Effector memory CD4-positive, alpha-beta T cell (primary cell): ENCODE measurements around the gene MB21D2.

Source experiments
- DNase-seq, 3 donors: peaks; one replicate each; pipeline ENCODE4 v3.0.0-alpha.2; 2020
- H3K27ac ChIP-seq: 2 replicates; pipeline ENCODE4 v1.7.0; 2013; ENCODE audit warnings: mild to moderate bottlenecking, low read length, moderate library complexity; ENCODE audit not compliant: insufficient read depth, poor library complexity, severe bottlenecking
- H3K27me3 ChIP-seq: replicated peaks from 2 replicates; pipeline ENCODE4 v1.7.0; 2013; ENCODE audit warnings: mild to moderate bottlenecking, low read length; ENCODE audit not compliant: insufficient read depth, control insufficient read depth, poor library complexity, severe bottlenecking
- H3K36me3 ChIP-seq: 2 replicates; pipeline ENCODE4 v1.7.0; 2013; ENCODE audit warnings: mild to moderate bottlenecking, low read length, moderate library complexity; ENCODE audit not compliant: control insufficient read depth, insufficient read depth
- H3K4me1 ChIP-seq: 2 replicates; pipeline ENCODE4 v1.7.0; 2013; ENCODE audit warnings: low read length, mild to moderate bottlenecking; ENCODE audit not compliant: control insufficient read depth, insufficient read depth, poor library complexity, severe bottlenecking
- H3K4me3 ChIP-seq: 2 replicates; pipeline ENCODE4 v1.7.0; 2013; ENCODE audit warnings: low read length, low read depth, mild to moderate bottlenecking; ENCODE audit not compliant: insufficient read depth, poor library complexity, severe bottlenecking
- H3K9me3 ChIP-seq: 2 replicates; pipeline ENCODE4 v1.7.0; 2013; ENCODE audit warnings: mild to moderate bottlenecking, low read length, moderate library complexity; ENCODE audit not compliant: control insufficient read depth

MB21D2 gene

DNA sequence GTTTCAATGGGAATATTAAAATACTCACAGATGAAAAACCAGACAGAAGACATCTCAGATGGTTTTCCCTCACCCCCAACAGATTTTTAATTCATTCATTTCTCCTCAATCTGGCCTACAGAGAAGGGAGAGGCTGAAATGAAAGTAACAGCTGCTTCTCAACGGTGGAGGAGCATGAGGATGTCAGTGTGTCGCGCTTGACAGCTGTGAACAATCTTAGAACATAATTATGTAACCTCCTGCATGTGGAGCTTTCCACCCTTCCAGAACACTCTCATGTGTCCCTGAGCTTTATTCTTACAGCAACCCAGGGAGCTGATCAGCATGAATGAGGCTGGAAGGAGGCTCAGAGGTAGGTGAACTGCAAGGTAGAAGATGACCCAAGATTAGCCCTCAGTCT is 52.7 kb downstream of the MB21D2 start:
- Histone ChIP-seq H3K36me3 (no peaks in the 10 kb centered on the region), H3K9me3 (no peaks in the 10 kb centered on the region), H3K4me1 (peaks cover 3% of the 10 kb centered on the region), H3K4me3 (no peak overlapping the region), H3K27me3 (no peaks in the 10 kb centered on the region), H3K27ac (no peak overlapping the region)
- DNase-seq = no peak

GRCh38 chr3:192863091-192863420 is 54.6 kb downstream of the MB21D2 start:
- no peak for DNase-seq
- no peaks in the 10 kb centered on the region for H3K9me3 ChIP-seq

DNA sequence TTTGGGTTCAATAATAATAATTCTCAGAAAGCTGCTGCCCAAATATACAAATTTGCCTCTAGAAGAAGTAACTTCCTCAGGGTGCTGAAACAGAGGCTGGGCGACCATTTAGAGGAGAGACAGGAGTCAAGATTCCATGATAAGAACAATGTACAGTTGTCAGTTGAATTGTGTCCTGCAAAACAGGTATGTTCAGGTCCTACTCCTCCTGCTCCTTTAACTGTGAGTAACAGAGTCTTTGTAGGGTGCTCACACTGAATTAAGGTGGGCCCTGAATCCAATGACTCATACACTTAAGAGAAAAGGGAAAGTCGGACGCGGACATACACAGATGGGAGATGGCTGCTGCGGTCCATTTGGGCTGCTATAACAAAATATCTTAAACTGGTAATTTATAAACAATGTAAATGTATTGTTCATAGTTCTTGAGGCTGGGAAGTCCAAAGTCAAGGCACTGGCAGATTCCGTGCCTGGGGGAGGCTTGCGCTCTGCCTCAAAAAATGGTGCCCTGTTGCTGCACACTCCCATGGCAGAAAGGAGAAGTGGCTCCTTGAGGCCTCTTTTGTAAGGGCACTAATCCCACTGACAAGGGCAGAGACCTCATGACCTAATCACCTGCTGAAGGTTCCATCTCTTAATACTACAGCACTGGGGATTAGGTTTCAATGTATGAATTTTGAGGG is 55.1 kb downstream of the MB21D2 start:
- H3K4me1 ChIP-seq = peaks cover 3% of the 10 kb centered on the region
- peak overlapping the region; percentile 11 for H3K27ac ChIP-seq
- no peak for DNase-seq
- H3K4me3 ChIP-seq = no peak overlapping the region
- H3K9me3 ChIP-seq = no peaks in the 10 kb centered on the region
- H3K27me3 ChIP-seq = no peaks in the 10 kb centered on the region
- H3K36me3 ChIP-seq = no peaks in the 10 kb centered on the region

More at GRCh38 chr3:192863091-192863420, 54.6 kb downstream of the MB21D2 start:
- Histone ChIP-seq H3K27ac (no peak overlapping the region), H3K36me3 (no peaks in the 10 kb centered on the region), H3K4me3 (no peak overlapping the region), H3K27me3 (no peaks in the 10 kb centered on the region), H3K4me1 (peaks cover 3% of the 10 kb centered on the region)

DNA sequence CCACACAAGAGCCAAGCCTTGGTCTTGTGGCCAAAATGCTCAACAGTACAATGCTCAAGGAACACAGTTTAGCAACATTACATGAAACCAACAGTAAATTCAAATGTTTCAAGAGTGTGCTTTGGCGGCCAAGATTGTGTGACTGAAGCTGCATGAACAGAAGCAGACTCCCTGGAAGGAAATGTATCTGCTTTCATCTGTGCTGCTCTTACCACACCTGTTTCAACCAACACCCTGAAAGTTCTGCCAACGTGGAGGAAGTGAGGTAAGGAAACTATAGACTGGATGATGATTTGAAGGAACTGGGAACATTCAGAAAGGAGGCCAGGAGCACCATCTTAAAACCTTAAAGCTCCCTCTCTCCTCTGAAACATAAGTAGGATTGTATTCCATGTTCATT is 55.7 kb downstream of the MB21D2 start:
- Histone ChIP-seq H3K4me1 (peaks cover 3% of the 10 kb centered on the region), H3K36me3 (no peaks in the 10 kb centered on the region), H3K27ac (peak overlapping the region; percentile 11), H3K4me3 (no peak overlapping the region), H3K27me3 (no peaks in the 10 kb centered on the region), H3K9me3 (no peaks in the 10 kb centered on the region)
- no peak for DNase-seq

DNA sequence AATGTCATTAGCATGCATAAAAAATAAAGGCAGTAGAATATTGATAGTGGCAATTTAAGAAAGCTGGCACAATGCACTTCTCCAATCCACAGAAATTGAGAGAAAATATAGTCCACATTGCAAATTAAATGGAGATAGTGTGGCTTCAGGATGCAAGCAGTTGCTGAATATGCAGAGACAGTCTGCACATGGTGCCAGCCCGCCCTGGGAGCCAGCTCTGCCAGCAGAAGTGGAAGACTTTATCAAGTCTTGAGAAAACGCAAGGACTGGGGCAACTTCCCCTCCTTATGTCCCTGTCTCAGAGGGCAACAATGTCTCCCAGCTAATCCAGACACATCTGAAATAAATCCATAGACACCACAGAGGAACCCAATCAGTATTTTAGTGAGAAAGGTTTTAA is 57.2 kb downstream of the MB21D2 start:
- no peaks in the 10 kb centered on the region for H3K9me3 ChIP-seq

DNA sequence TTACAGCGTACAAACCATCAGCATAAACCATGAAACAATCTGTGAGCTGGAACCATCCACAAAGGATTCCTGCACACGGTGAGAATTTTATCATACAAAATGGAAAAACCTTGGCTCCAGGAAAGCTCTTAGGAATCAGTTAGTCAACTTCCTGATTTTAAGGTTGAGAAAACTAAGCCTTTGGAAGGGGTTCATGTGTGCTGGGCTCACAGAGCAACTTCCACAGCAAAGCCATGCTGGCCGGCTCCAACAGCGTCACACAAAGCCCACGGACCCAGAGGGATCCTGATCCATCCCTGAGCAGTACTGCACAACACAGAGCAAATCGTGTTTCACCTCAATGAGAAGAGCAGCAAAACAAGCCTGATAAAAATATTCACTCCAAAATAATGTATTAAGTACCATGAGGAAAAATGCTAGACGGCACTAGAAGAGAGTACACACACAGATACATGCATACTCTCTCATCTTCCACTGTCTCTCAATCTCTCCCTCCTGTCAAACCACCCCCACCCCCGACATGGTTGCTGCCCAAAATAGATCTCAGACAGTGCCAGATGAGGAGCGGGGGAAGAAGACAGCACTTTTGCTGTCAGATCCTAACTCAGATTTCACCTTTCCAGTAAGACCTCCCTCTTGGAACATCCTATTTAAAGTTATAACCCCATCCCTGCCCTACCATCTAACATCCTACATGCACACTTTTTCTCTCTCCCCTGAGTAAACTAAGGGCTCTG is 58.6 kb downstream of the MB21D2 start:
- Histone ChIP-seq H3K9me3 (no peaks in the 10 kb centered on the region), H3K27ac (no peak overlapping the region), H3K4me3 (no peak overlapping the region), H3K36me3 (no peaks in the 10 kb centered on the region), H3K4me1 (peaks cover 3% of the 10 kb centered on the region), H3K27me3 (no peaks in the 10 kb centered on the region)
- DNase-seq = no peak

More for the DNA sequence above, 57.2 kb downstream of the MB21D2 start:
- DNase-seq = no peak
- Histone ChIP-seq H3K4me3 (no peak overlapping the region), H3K27ac (no peak overlapping the region), H3K36me3 (no peaks in the 10 kb centered on the region), H3K4me1 (peaks cover 3% of the 10 kb centered on the region), H3K27me3 (no peaks in the 10 kb centered on the region)

DNA sequence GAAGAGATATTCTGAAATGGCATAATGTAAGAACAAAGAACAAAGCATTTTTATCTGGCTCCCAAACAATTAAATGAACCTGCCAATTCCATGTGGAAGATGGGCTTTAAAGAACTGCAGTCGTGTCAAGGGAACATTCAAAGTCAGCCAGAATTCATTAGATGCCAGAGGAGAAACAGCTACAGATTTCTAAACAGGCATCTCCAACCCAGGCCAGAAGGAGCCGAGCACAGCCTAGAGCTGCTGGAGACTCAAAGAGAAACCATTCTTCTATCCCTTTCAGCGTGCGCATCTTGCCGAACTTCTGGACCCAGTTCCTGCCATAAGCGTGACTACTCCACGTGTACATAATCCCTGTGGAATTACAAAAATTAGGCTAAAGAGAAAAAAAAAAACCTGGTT is 60.4 kb downstream of the MB21D2 start:
- Histone ChIP-seq H3K27ac (no peak overlapping the region), H3K36me3 (no peaks in the 10 kb centered on the region), H3K4me3 (no peak overlapping the region), H3K9me3 (no peaks in the 10 kb centered on the region), H3K27me3 (no peaks in the 10 kb centered on the region), H3K4me1 (peaks cover 3% of the 10 kb centered on the region)
- DNase-seq = no peak

DNA sequence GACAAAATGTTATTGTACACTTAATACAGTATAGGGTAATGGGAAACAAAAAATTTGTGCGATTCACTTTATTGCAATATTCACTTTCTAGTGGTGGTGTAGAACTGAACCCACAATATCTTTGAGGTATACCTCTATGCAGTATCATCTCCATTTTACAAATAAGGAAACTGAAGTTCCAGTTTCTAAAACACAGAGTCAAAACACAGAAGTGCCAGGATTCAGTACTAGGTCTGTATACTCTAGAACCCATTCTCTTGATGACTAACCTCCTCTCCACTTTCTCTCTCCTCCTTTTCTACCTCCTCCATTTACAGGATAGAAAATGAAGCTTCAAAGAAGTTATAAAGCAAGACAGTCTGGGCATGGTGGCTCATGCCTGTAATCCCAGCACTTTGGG is 62.2 kb downstream of the MB21D2 start:
- DNase-seq = no peak
- no peaks in the 10 kb centered on the region for H3K36me3 ChIP-seq
- H3K4me1 ChIP-seq = peaks cover 4% of the 10 kb centered on the region
- H3K27me3 ChIP-seq = no peaks in the 10 kb centered on the region
- no peak overlapping the region for H3K27ac ChIP-seq
- H3K4me3 ChIP-seq = no peak overlapping the region
- no peaks in the 10 kb centered on the region for H3K9me3 ChIP-seq

GRCh38 chr3:192851821-192852372 is 65.8 kb downstream of the MB21D2 start:
- Histone ChIP-seq H3K9me3 (no peaks in the 10 kb centered on the region), H3K27ac (no peak overlapping the region)
- DNase-seq = no peak

GRCh38 chr3:192850451-192850981 is 67.1 kb downstream of the MB21D2 start:
- Histone ChIP-seq H3K27ac (no peak overlapping the region), H3K9me3 (no peaks in the 10 kb centered on the region), H3K4me1 (peaks cover 4% of the 10 kb centered on the region), H3K36me3 (no peaks in the 10 kb centered on the region), H3K4me3 (no peak overlapping the region), H3K27me3 (no peaks in the 10 kb centered on the region)
- DNase-seq = no peak

More at GRCh38 chr3:192851821-192852372, 65.8 kb downstream of the MB21D2 start:
- Histone ChIP-seq H3K4me3 (no peak overlapping the region), H3K36me3 (no peaks in the 10 kb centered on the region), H3K4me1 (peaks cover 4% of the 10 kb centered on the region), H3K27me3 (no peaks in the 10 kb centered on the region)
